HepG2 (cell line): ENCODE measurements around the gene TEAD4. TPM values are rescaled to one million over a fixed set of nuclear protein-coding genes. Genes with fewer than 3 reads are reported as not detected.

ENCODE experiments used
- ATAC-seq: fragments of 200-7000 bp; cut with Tn5 transposase; 3 replicates; pipeline ENCODE4 v1.9.1; 2020; ENCODE audit warnings: mild to moderate bottlenecking, moderate library complexity
- BruUV-seq: library from RNA; stranded (reverse); fragments of 400-500 nt; replicated peaks from 2 replicates; lab custom pipeline; 2021; lab: Mats Ljungman, UMichigan
- CTCF ChIA-PET: fragments of 300-600 bp; formaldehyde crosslinking; extraction: SDS; loops from one replicate; lab custom pipeline; 2021; ENCODE audit warnings: low total read pairs, inconsistent platforms, low intra/inter-chr PET ratio; lab: Yijun Ruan, JAX
- POLR2A ChIA-PET: fragments of 350-600 bp; sonication (Branson Sonifier 250); formaldehyde crosslinking; loops from one replicate; lab custom pipeline; 2020; ENCODE audit warnings: antibody characterized with exemption, inconsistent platforms; lab: Yijun Ruan, JAX
- DNase-seq: peaks from one replicate; pipeline ENCODE4 v3.0.0-alpha.2; 2015; ENCODE audit warnings: low spot score
- FAIRE-seq: peaks from 3 replicates; lab custom pipeline; 2011; peaks lifted over from hg19 to GRCh38; lab: Jason Lieb, UNC
- H2AFZ ChIP-seq: one replicate; pipeline ENCODE4 v1.6.1; 2011; ENCODE audit warnings: low read length, inconsistent platforms
- H3K27ac ChIP-seq: fragments of 300-600 bp; 3 replicates; pipeline ENCODE4 v1.8.0; 2011; ENCODE audit warnings: mixed run types, mild to moderate bottlenecking, mixed read lengths, low read length, inconsistent platforms; ENCODE audit not compliant: insufficient read depth; ENCODE audit errors: extremely low read length
- H3K27me3 ChIP-seq, 2 experiments: fragments of 200-600 bp in 1 of 2; 2 replicates in 1 of 2; 3 replicates in 1 of 2; pipeline versions ENCODE4 v1.6.0 to v1.8.0; 2011; ENCODE audit warnings: low read length in 2 of 2, mild to moderate bottlenecking in 2 of 2, moderate library complexity in 2 of 2, inconsistent platforms in 1 of 2; ENCODE audit not compliant: insufficient read depth in 2 of 2, control insufficient read depth in 1 of 2
- H3K36me3 ChIP-seq, 2 experiments: fragments of 200-600 bp in 1 of 2; replicated peaks in 1 of 2; 2 replicates in 1 of 2; 3 replicates in 1 of 2; pipeline versions ENCODE4 v1.5.1 to v1.8.0; 2011; ENCODE audit warnings: low read length in 2 of 2, inconsistent platforms in 1 of 2; ENCODE audit not compliant: insufficient read depth in 2 of 2, control insufficient read depth in 1 of 2
- H3K4me1 ChIP-seq: 2 replicates; pipeline ENCODE4 v1.5.1; 2012; ENCODE audit warnings: low read length, inconsistent platforms; ENCODE audit not compliant: insufficient read depth
- H3K4me2 ChIP-seq: 2 replicates; pipeline ENCODE4 v1.6.0; 2011; ENCODE audit warnings: low read depth, low read length, inconsistent platforms
- H3K4me3 ChIP-seq, 3 experiments: fragments of 200-600 bp in 1 of 3; sonication (generic), shearing (Covaris generic) in 1 of 3; replicated peaks in 1 of 3; 2 replicates each; pipeline ENCODE4 v1.5.1; 2011 to 2016; ENCODE audit warnings: low read length in 3 of 3, inconsistent platforms in 2 of 3, low read depth in 2 of 3, mild to moderate bottlenecking in 2 of 3, control low read depth in 1 of 3, mixed read lengths in 1 of 3; ENCODE audit not compliant: insufficient read depth in 1 of 3
- H3K79me2 ChIP-seq: one replicate; pipeline ENCODE4 v1.6.1; 2011; ENCODE audit warnings: low read length, inconsistent platforms; ENCODE audit not compliant: insufficient read depth
- H3K9ac ChIP-seq: 2 replicates; pipeline ENCODE4 v1.6.0; 2011; ENCODE audit warnings: mild to moderate bottlenecking, low read depth, low read length, inconsistent platforms; ENCODE audit not compliant: insufficient read depth
- H3K9me3 ChIP-seq: 2 replicates; pipeline ENCODE4 v1.5.1; 2012; ENCODE audit warnings: mild to moderate bottlenecking, low read length
- H4K20me1 ChIP-seq: 2 replicates; pipeline ENCODE4 v1.6.0; 2011; ENCODE audit warnings: inconsistent platforms, mild to moderate bottlenecking, low read length, moderate library complexity; ENCODE audit not compliant: insufficient read depth
- BCLAF1 ChIP-seq: fragments of 450-650 bp; IDR thresholded peaks from 2 replicates; pipeline ENCODE4 v1.6.1; 2017; ENCODE audit warnings: mild to moderate bottlenecking
- EEA1 ChIP-seq: sonication (generic); formaldehyde crosslinking; IDR thresholded peaks from 2 replicates; pipeline ENCODE4 v1.5.1; 2020; ENCODE audit warnings: mild to moderate bottlenecking, missing genetic modification reagents, borderline replicate concordance
- MED1 ChIP-seq: sonication (generic); formaldehyde crosslinking; IDR thresholded peaks from 2 replicates; pipeline ENCODE4 v1.4.0; 2020; ENCODE audit warnings: missing genetic modification reagents
- PLSCR1 ChIP-seq: sonication (generic); formaldehyde crosslinking; IDR thresholded peaks from 2 replicates; pipeline ENCODE4 v1.5.0; 2020; ENCODE audit warnings: missing genetic modification reagents, mild to moderate bottlenecking, borderline replicate concordance
- PRDM4 ChIP-seq: sonication (generic); formaldehyde crosslinking; IDR thresholded peaks from 2 replicates; pipeline ENCODE4 v1.9.0; 2021; ENCODE audit warnings: missing genetic modification reagents, borderline replicate concordance
- SP1 ChIP-seq, 2 experiments: fragments of 450-650 bp in 1 of 2; sonication (generic) in 1 of 2; formaldehyde crosslinking in 1 of 2; IDR thresholded peaks; 2 replicates each; pipeline versions ENCODE4 v1.4.0 to v1.6.1; 2016 to 2020; ENCODE audit warnings: missing genetic modification reagents in 1 of 2
- ZNF232 ChIP-seq: sonication (generic); formaldehyde crosslinking; IDR thresholded peaks from 2 replicates; pipeline ENCODE4 v1.4.0; 2020; ENCODE audit warnings: missing genetic modification reagents, borderline replicate concordance
- ZNF256 ChIP-seq: sonication (generic); formaldehyde crosslinking; conservative IDR thresholded peaks from 2 replicates; pipeline ENCODE4 v1.4.0; 2020; ENCODE audit warnings: missing genetic modification reagents
- ZNF260 ChIP-seq: sonication (generic); formaldehyde crosslinking; IDR thresholded peaks from 2 replicates; pipeline ENCODE4 v1.4.0; 2020; ENCODE audit warnings: missing genetic modification reagents, low read depth, mild to moderate bottlenecking, borderline replicate concordance
- ZNF383 ChIP-seq: sonication (generic); formaldehyde crosslinking; IDR thresholded peaks from 2 replicates; pipeline ENCODE4 v1.4.0; 2020; ENCODE audit warnings: missing genetic modification reagents, mild to moderate bottlenecking, borderline replicate concordance
- ZNF7 ChIP-seq: IDR thresholded peaks from 2 replicates; pipeline ENCODE4 v1.6.1; 2016; ENCODE audit warnings: missing biosample characterization, missing genetic modification reagents
- WGBS: methylation state at CpG from one replicate; pipeline ENCODE4 v1.1.6; 2017; ENCODE audit warnings: low lambda C conversion rate; 5-methylcytosine and 5-hydroxymethylcytosine counted together
- in situ Hi-C: cut with HindIII; loops from 2 replicates; pipeline ENCODE4 v1.10.0; 2017; ENCODE audit warnings: low pct_unique_long_range_greater_than_20kb; ENCODE audit not compliant: extremely low pct_ligation_motif_present
- intact Hi-C: fragments of 100-400 bp; cut with micrococcal nuclease; formaldehyde crosslinking; loops from one replicate; pipeline ENCODE4 v1.10.0; 2022; ENCODE audit not compliant: unreplicated experiment
- polyA plus RNA-seq, 8 experiments: library from polyadenylated mRNA; depleted of rRNA in 3 of 8; stranded (reverse) in 7 of 8; unstranded in 1 of 8; fragments of >200 nt; fragmentation: Illumina TruSeq in 4 of 8; extraction: Trizol in 4 of 8; gene quantifications; 2 replicates each; pipeline versions ENCODE4 v1.2.1 to v1.2.3, GENCODE V29; 2011 to 2016; ENCODE audit warnings: low read depth in 4 of 8, missing spikeins in 1 of 8, mixed read lengths in 1 of 8; ENCODE audit not compliant: insufficient read depth in 1 of 8
- total RNA-seq, 5 experiments: library from RNA; depleted of rRNA; stranded (reverse); fragments of >200 nt; fragmentation: Illumina TruSeq; extraction: Trizol; gene quantifications; 2 replicates each; pipeline ENCODE4 v1.2.3, GENCODE V29; 2016; ENCODE audit warnings: low read depth in 1 of 5
- TF ChIP-seq, protein P1 (sequence below): sonication (generic); formaldehyde crosslinking; IDR thresholded peaks from 2 replicates; pipeline ENCODE4 v1.5.0; 2020; ENCODE audit warnings: mild to moderate bottlenecking, missing genetic modification reagents

Gene TEAD4
- total and polyA plus RNA-seq, 2 of the 13 experiments (the other 11 are each of a cell fraction or from before 2014, with no cell fraction given): 45.0 to 69.4 TPM

- POLR2A ChIA-PET: no interaction called here
Measured at GRCh38 chr12:2933586-2933985, 25.6 kb upstream of the TEAD4 start.

GRCh38 chr12:2934371-2934770, 24.8 kb upstream of the TEAD4 start:
- in situ Hi-C loops (no loop called here), intact Hi-C loops (no loop called here)
- Histone ChIP-seq H3K4me1 (no peaks in the 10 kb centered on the region), H2AFZ (no peak overlapping the region), H3K36me3 (peaks cover 14 to 41% of the 10 kb centered on the region in 2 experiments), H3K9ac (no peak overlapping the region), H3K27me3 (no peaks in the 10 kb centered on the region), H3K27ac (no peak overlapping the region), H3K9me3 (no peaks in the 10 kb centered on the region), H3K4me3 (no peak overlapping the region), H3K4me2 (no peak overlapping the region), H4K20me1 (no peaks in the 10 kb centered on the region), H3K79me2 (no peaks in the 10 kb centered on the region)
- CTCF ChIA-PET: no interaction called here
- no TSS peak for BruUV-seq
- no peak for FAIRE-seq
- WGBS: over 99% methylated on average over 6 of the region's 6 CpGs
- ATAC-seq: no peak
- DNase-seq: no peak
- POLR2A ChIA-PET: no interaction called here
- no peak for TF ChIP-seq BCLAF1
- TF ChIP-seq EEA1 (CRISPR knock-in tag): no peak
- no peak for TF ChIP-seq ZNF383 (CRISPR knock-in tag)
- TF ChIP-seq PLSCR1 (CRISPR knock-in tag): no peak
- TF ChIP-seq PRDM4 (CRISPR knock-in tag): no peak
- no peak for TF ChIP-seq ZNF256 (CRISPR knock-in tag)
- no peak for TF ChIP-seq MED1 (CRISPR knock-in tag)

More at GRCh38 chr12:2933586-2933985, 25.6 kb upstream of the TEAD4 start:
- no peaks in the 10 kb centered on the region for H4K20me1 ChIP-seq
- no peaks in the 10 kb centered on the region for H3K4me1 ChIP-seq
- FAIRE-seq (no peak), ATAC-seq (no peak), DNase-seq (no peak)
- H3K9ac ChIP-seq: no peak overlapping the region
- H3K4me3 ChIP-seq: no peak overlapping the region
- no peaks in the 10 kb centered on the region for H3K27me3 ChIP-seq
- no peaks in the 10 kb centered on the region for H3K79me2 ChIP-seq
- 96% methylated on average over 6 of the region's 6 CpGs for WGBS
- no peaks in the 10 kb centered on the region for H3K9me3 ChIP-seq
- CTCF ChIA-PET: no interaction called here
- intact Hi-C loops: no loop called here
- peaks cover 12 to 43% of the 10 kb centered on the region in 2 experiments for H3K36me3 ChIP-seq
- BruUV-seq: no TSS peak
- in situ Hi-C loops: no loop called here
- H3K4me2 ChIP-seq: no peak overlapping the region
- no peak overlapping the region for H2AFZ ChIP-seq
- TF ChIP-seq ZNF232 (CRISPR knock-in tag): no peak
- TF ChIP-seq ZNF260 (CRISPR knock-in tag): no peak
- TF ChIP-seq ZNF7 (CRISPR knock-in tag): no peak
- no peak for TF ChIP-seq SP1 (IDR thresholded peaks at IDR 0.05)
- no peak for TF ChIP-seq SP1 (CRISPR knock-in tag; IDR thresholded peaks at IDR 0.05)
- TF ChIP-seq, protein P1, sequence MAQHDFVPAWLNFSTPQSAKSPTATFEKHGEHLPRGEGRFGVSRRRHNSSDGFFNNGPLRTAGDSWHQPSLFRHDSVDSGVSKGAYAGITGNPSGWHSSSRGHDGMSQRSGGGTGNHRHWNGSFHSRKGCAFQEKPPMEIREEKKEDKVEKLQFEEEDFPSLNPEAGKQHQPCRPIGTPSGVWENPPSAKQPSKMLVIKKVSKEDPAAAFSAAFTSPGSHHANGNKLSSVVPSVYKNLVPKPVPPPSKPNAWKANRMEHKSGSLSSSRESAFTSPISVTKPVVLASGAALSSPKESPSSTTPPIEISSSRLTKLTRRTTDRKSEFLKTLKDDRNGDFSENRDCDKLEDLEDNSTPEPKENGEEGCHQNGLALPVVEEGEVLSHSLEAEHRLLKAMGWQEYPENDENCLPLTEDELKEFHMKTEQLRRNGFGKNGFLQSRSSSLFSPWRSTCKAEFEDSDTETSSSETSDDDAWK (CRISPR knock-in tag): no peak
- H3K27ac ChIP-seq: no peak overlapping the region
